Activated B cell treated with CpG ODN at 0.5 μM for 24 hours (primary cell): ENCODE results near the gene FREM2. TPM values are rescaled to one million over a fixed set of nuclear protein-coding genes. Genes with fewer than 3 reads are reported as not detected.

ENCODE experiments used
- ATAC-seq: fragments of 200-7000 bp; cut with Tn5 transposase; one replicate; pipeline ENCODE4 v1.10.0; 2021; ENCODE audit warnings: low read depth, mild to moderate bottlenecking, moderate library complexity
- CTCF ChIA-PET: fragments of 350-600 bp; sonication (Branson Sonifier 250); formaldehyde crosslinking; loops from one replicate; lab custom pipeline; 2021; ENCODE audit warnings: antibody characterized with exemption; lab: Charles Lee
- POLR2A ChIA-PET: fragments of 350-600 bp; sonication (Branson Sonifier 250); formaldehyde crosslinking; loops from one replicate; lab custom pipeline; 2021; ENCODE audit warnings: antibody characterized with exemption; lab: Charles Lee
- DNase-seq: peaks from one replicate; pipeline ENCODE4 v3.0.0; 2022
- H3K27ac Mint-ChIP-seq: one replicate; pipeline ENCODE4 v1.8.0; 2020; ENCODE audit warnings: mixed read lengths
- H3K27me3 Mint-ChIP-seq: one replicate; pipeline ENCODE4 v1.8.0; 2021; ENCODE audit warnings: mixed read lengths
- H3K36me3 Mint-ChIP-seq: one replicate; pipeline ENCODE4 v1.8.0; 2021; ENCODE audit warnings: low read depth, mixed read lengths
- H3K4me1 Mint-ChIP-seq: one replicate; pipeline ENCODE4 v1.8.0; 2021; ENCODE audit warnings: mixed read lengths
- H3K4me3 Mint-ChIP-seq: one replicate; pipeline ENCODE4 v1.8.0; 2020; ENCODE audit warnings: mild to moderate bottlenecking, mixed read lengths
- H3K9me3 Mint-ChIP-seq: one replicate; pipeline ENCODE4 v1.8.0; 2020; ENCODE audit warnings: mixed read lengths
- CTCF ChIP-seq: fragments of 200-600 bp; IDR thresholded peaks from one replicate; pipeline ENCODE4 v1.8.0; 2022; ENCODE audit warnings: antibody characterized with exemption, mild to moderate bottlenecking
- intact Hi-C: fragments of 100-400 bp; cut with micrococcal nuclease; formaldehyde crosslinking; loops from one replicate; pipeline ENCODE4 v1.15.1; 2024
- total RNA-seq: library from RNA; stranded (reverse); gene quantifications from 2 replicates; pipeline ENCODE4 v1.2.3, GENCODE V29; 2022

The FREM2 gene
- total RNA-seq, 1 donor from 2014 or later, result not detected

GRCh38 chr13:38733146-38733545 is 46.3 kb downstream of the FREM2 start:
- no peak overlapping the region for H3K27ac Mint-ChIP-seq
- no peaks in the 10 kb centered on the region for H3K36me3 Mint-ChIP-seq
- CTCF ChIA-PET, result no interaction called here
- intact Hi-C loops, result no loop called here
- no peak overlapping the region for H3K4me3 Mint-ChIP-seq
- POLR2A ChIA-PET, result no interaction called here
- H3K27me3 Mint-ChIP-seq, result peaks cover 4% of the 10 kb centered on the region
- no peak for ATAC-seq
- DNase-seq, result no peak
- no peaks in the 10 kb centered on the region for H3K4me1 Mint-ChIP-seq
- no peak for TF ChIP-seq CTCF
- no peaks in the 10 kb centered on the region for H3K9me3 Mint-ChIP-seq

- no peaks in the 10 kb centered on the region for H3K4me1 Mint-ChIP-seq
- no peak for TF ChIP-seq CTCF
- no peak overlapping the region for H3K4me3 Mint-ChIP-seq
- POLR2A ChIA-PET, result no interaction called here
- no peak overlapping the region for H3K27ac Mint-ChIP-seq
- CTCF ChIA-PET, result no interaction called here
- H3K9me3 Mint-ChIP-seq, result no peaks in the 10 kb centered on the region
- peaks cover 6% of the 10 kb centered on the region for H3K27me3 Mint-ChIP-seq
- intact Hi-C loops, result no loop called here
- DNase-seq (no peak), ATAC-seq (no peak)
- H3K36me3 Mint-ChIP-seq, result no peaks in the 10 kb centered on the region
These were observed 49.0 kb downstream of the FREM2 start for GRCh38 chr13:38735665-38736440.

- Mint-ChIP-seq H3K4me3 (no peak overlapping the region), H3K4me1 (no peaks in the 10 kb centered on the region), H3K27me3 (peaks cover 2% of the 10 kb centered on the region), H3K9me3 (no peaks in the 10 kb centered on the region), H3K27ac (no peak overlapping the region), H3K36me3 (no peaks in the 10 kb centered on the region)
- DNase-seq (no peak), ATAC-seq (no peak)
- ChIA-PET CTCF (no interaction called here), POLR2A (no interaction called here)
- intact Hi-C loops, result no loop called here
- TF ChIP-seq CTCF, result no peak
These were observed 56.6 kb downstream of the FREM2 start for GRCh38 chr13:38743466-38743865.

- no peak for TF ChIP-seq CTCF
- CTCF ChIA-PET, result no interaction called here
- H3K36me3 Mint-ChIP-seq, result no peaks in the 10 kb centered on the region
- no peak for ATAC-seq
- POLR2A ChIA-PET, result no interaction called here
- no peak overlapping the region for H3K4me3 Mint-ChIP-seq
- intact Hi-C loops, result no loop called here
- no peaks in the 10 kb centered on the region for H3K27me3 Mint-ChIP-seq
- no peak for DNase-seq
- H3K4me1 Mint-ChIP-seq, result no peaks in the 10 kb centered on the region
- no peak overlapping the region for H3K27ac Mint-ChIP-seq
- peaks cover 3% of the 10 kb centered on the region for H3K9me3 Mint-ChIP-seq
These were observed 65.8 kb downstream of the FREM2 start for GRCh38 chr13:38752686-38753085.

- no peaks in the 10 kb centered on the region for H3K36me3 Mint-ChIP-seq
- ATAC-seq (no peak), DNase-seq (no peak)
- no peak overlapping the region for H3K4me3 Mint-ChIP-seq
- intact Hi-C loops, result no loop called here
- ChIA-PET POLR2A (no interaction called here), CTCF (no interaction called here)
- peaks cover 3% of the 10 kb centered on the region for H3K9me3 Mint-ChIP-seq
- no peak for TF ChIP-seq CTCF
- no peak overlapping the region for H3K27ac Mint-ChIP-seq
- no peaks in the 10 kb centered on the region for H3K27me3 Mint-ChIP-seq
- H3K4me1 Mint-ChIP-seq, result no peaks in the 10 kb centered on the region
These were observed 67.0 kb downstream of the FREM2 start for GRCh38 chr13:38753878-38754277.
